ENCODE data around the gene CNOT1.

- TF ChIP-seq EZH2 (IDR thresholded peaks at IDR 0.05; ENCODE audit: borderline replicate concordance, low read length) = no peak
- TF ChIP-seq CTCF (conservative IDR thresholded peaks at IDR 0.05 in 1 of 2, IDR thresholded peaks at IDR 0.05 in 1 of 2; ENCODE audit: extremely low read depth in 1 of 2, insufficient read depth in 1 of 2, low read depth in 1 of 2, low read length in 2 of 2) = no peak
Measured at GRCh38 chr16:58502217-58502921, 127.3 kb downstream of the CNOT1 start.
